AG08396 (cell line): ENCODE results near the gene CAPN5.
A peak's percentile ranks its signal among the peaks of the same experiment; 100 is the strongest.

Experiments used
- DNase-seq: peaks from one replicate; pipeline ENCODE4 v3.0.0; 2012; ENCODE audit warnings: low spot score, mixed read lengths

The CAPN5 gene

DNA sequence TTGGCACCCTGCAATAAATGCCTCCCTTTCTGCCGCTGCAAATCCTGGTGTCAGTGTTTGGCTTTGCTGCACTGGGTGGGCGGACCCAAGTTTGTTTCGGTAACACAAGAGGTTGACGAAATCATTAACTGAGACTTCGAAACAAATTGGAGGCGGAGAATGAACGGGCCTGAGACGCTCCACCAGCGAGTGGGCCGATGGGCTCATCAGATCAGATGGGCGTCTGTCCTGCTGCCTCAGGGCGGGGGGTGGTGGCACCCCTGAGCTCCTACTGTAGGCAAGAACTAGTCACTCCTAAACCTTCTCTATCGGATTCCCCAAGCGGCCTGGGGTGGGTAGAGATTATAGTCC lies 918 bp upstream of the CAPN5 start:
- DNase-seq = peak; percentile 68

DNA sequence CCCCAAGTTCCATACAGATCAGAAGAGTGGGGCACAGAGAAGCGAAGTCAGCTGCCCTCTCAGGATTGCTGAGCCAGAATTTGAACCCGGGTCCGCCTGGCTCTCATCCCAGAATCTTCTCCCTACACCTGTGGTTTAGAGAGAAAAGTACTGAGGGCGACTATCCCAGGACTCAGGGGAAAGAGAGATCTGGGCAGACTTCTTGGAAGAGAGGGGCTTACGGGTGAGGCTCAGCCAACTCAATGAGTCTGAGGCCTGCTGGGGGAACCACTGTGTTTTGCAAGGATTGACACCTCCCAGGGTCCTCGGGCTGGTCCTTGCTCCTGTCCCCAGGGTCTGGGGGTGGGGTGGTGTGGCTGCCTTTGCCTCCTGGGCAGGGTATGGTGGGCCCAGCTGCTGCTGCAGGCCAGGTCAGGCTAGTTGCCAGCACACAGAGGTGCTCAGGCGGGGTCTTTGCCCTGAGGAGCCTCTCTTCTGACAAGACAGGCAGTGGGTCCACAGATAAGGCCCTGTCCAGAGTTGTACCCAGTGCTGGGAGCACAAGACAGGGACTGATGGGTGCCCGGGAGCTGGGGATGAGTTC lies 1.2 kb downstream of the CAPN5 start:
- no peak for DNase-seq

DNA sequence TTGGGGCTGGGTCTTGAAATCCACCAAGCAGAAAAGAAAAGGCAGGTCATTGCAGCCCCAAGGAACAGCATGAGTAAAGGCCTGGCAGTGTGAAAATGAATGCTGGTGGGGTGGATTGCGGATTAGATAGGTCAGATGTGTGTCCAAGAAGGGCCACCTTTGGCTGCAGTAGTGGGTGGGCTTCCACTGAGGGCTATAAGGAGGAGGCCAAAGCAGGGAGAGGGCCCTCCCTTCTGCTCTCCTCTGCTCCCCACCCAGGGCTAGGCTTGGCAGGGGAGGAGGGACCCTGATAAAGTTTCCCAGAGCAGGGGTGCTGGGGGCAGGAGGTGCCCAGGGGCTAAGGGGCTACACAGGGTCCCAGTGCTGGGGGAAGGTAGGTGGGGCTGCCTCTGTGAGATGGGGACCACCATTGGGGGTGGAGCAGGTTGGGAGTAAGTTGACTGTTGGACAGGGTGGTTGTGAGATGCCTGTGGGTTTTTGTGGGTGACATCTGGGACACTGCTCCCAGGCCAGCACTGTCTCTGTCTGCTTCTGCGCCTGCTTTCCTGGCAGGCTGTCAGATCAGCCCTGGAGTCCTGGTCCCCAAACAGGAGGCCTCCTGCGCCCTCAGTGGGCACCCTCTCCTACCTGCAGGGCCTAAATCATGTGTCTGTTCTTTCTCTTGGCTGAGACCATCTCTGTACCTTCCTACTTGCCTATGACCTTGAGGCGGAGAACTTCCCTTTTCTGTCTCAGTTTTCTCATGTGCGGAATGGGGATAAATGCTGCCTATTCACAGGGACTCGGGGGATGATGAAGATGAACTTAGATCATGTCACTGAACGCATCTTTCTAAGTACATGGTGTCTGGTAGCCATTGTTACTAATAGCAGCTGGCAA lies 1.9 kb downstream of the CAPN5 start:
- DNase-seq = no peak

- DNase-seq = no peak
Observed at GRCh38 chr11:77069336-77069968, 2.7 kb downstream of the CAPN5 start.

DNA sequence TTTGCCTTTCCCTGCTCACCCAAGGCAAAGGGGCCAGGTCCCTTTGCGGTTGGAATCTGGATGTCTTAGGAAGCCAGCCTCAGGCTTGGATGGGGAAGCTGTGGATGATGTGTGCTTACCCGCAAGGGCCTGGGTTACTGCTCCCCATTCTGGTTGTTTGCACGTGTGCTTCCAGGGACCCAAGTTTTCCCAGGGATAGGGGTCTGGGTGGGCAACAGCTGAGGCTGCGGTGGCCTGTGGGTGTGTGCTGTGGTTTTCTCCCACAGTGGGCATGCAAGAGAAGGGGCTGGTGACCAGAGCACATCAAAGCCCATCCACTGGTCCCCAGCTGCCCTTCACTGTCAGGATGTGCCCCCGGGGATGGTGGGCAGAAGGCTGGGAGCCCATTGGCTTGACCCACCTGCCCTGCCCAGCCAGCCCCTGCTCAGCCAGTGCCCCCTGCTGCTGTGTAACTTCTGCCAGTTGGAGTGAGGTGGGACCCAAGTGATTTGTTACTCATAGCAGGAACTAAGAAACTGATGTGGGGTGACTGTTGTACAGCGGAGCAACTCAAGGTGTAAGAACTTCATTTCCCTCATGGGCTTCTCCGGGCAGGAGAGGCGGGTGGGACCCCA lies 3.3 kb downstream of the CAPN5 start:
- no peak for DNase-seq

- DNase-seq = no peak
Observed at GRCh38 chr11:77071077-77071476, 4.3 kb downstream of the CAPN5 start.

- no peak for DNase-seq
Observed at GRCh38 chr11:77071671-77072605, 5.2 kb downstream of the CAPN5 start.

DNA sequence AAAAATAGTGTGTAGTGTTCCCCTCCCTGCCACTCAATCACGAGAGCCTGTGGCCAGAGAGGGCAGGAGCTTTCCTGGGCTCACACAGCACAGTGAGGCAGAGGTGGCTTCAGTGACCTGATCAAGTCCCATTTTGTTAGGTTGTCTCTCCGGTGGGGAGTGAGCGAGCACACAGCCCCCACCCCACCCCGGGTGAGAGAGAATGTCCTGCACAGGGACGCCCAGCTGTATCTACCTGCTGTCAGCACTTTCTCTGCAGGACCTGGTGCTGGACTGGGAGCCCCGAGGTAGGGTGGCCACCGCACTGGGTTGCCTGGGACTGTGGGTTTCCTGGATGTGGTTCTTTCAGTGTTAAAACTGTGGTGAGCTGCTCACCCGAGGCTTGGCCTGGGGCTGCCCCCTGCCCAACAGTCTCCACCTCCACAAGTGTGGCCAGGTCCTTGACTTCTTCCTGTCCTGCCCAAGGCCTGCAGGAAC lies 6.1 kb downstream of the CAPN5 start:
- DNase-seq = no peak

GRCh38 chr11:77073328-77074001 lies 6.7 kb downstream of the CAPN5 start:
- peak; percentile 95 for DNase-seq

DNA sequence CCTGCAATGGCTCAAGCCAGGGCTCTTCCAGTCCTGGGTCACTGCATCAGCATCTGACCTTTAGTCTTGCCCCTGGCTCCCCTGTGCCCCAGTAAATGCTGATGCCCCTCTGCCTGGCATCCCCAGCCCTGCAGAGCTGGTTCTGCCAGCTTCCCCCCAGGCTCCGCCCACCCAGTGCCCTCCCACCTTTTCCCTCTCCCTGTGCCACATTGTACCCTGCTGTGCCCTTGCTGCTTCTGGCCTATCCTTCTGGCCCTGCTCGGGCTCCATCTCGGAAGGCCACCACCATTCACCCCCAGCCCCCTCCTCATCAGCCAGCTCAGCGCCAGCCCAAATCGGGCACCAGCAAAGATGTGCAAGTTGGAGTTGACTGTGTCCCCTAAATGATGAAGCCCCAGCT lies 7.4 kb downstream of the CAPN5 start:
- no peak for DNase-seq

GRCh38 chr11:77074626-77075221 lies 8.0 kb downstream of the CAPN5 start:
- no peak for DNase-seq

DNA sequence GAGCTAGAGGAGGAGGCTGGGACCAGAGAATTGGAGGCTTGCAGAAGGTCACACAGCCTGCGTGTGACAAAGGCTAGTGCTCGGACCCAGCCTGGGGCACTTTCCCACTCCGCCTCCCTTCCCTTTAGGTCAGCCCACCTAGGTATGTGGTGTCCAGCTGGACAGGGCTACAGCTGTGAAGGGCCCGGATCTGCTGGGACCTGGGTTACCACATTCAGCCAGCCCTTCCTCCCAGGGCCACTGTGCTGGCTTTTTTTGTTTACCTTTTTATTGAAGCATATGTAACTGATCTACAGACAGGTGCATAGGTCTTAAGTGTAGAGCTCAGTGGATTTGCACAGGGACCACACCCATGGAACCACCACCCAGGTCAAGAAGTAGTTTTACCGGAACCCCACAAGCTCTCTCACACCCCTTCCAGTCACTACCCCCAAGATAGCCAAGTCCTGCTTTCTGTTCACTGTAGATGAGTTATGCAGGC lies 8.7 kb downstream of the CAPN5 start:
- DNase-seq = no peak

DNA sequence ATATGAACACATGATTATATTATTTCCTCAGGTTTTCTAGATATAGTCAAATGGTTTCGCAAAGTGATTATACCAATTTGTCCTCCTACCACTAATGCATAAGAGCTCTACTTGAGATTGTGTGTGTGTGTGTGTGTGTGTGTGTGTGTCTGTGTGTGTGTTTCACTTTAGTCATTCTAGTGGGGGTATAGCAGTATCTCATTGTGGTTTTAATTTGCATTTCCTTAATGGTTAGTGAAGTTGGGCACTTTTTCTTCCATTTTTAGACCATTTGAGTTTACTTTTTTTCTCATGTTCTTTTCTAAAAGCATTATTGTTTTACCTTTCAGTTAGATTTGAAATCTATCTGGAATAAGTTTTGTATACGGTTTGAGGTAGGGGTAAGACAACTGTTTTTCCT lies 12.9 kb downstream of the CAPN5 start:
- DNase-seq = no peak

- peak; percentile 51 for DNase-seq
Observed at GRCh38 chr11:77080643-77081210, 14.0 kb downstream of the CAPN5 start.

DNA sequence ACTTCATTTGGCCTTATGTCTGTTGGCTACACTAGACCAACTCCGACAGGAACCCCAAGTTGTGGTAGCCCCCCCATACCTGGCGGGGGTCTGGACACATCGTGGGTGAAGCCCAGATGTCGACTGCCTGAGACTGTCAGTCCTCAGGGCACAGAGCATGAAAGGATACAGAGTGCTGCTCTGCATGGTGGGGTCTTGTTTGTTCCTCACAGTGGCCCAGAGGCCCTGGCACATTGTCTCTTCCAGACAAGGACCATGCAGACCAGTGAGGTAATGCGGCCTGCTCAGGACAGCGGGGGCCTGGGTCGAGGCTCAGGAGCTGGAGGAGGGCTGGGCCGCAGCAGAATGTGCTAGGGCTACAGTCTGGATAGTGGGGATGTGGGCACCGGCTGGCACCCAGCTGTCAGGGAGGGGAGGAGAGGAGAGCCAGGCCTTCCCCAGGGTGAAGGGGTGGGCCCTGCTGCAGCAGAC lies 14.6 kb downstream of the CAPN5 start:
- DNase-seq = no peak

DNA sequence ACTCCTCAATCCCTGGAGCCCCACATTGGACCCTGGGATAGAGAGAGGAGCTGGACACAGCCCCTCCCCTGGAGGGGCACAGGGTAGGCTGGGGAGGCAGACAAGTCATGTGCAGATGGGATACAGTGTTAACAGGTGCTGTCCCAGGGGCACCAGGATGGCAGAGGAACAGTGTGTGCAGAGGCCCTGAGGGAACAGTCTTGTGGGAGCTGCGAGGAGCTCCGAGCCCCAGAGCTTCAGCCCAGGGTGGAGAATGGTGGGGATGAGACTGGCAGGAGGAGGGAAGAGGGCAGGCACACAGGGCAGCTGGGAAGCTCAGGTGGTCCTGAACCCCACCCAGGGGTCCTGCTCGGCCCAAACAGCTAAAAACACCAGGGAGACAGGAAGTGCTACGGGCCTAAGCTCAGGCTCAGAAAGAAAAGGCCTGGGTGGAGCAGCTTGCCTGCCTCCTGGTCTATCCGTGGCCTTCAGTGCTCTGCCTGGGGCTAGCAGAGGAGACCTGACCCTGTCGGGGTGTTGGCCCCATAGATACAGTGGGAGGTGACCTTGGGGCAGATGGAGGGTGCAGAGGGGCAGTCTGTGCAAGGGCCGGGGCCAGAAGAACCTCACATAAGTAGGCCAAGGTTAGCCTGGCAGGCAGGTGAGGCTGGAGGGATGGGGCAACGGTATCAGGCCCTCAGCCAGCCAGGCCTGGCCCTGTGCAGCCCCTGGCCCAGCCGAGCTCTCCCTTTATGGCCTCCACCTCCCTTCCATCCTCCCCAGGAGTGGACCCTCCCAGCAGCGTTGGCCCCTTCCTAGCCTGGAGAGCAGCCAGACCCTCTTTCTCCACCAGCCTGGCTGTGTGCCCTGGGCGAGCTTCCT lies 15.4 kb downstream of the CAPN5 start:
- DNase-seq = no peak

DNA sequence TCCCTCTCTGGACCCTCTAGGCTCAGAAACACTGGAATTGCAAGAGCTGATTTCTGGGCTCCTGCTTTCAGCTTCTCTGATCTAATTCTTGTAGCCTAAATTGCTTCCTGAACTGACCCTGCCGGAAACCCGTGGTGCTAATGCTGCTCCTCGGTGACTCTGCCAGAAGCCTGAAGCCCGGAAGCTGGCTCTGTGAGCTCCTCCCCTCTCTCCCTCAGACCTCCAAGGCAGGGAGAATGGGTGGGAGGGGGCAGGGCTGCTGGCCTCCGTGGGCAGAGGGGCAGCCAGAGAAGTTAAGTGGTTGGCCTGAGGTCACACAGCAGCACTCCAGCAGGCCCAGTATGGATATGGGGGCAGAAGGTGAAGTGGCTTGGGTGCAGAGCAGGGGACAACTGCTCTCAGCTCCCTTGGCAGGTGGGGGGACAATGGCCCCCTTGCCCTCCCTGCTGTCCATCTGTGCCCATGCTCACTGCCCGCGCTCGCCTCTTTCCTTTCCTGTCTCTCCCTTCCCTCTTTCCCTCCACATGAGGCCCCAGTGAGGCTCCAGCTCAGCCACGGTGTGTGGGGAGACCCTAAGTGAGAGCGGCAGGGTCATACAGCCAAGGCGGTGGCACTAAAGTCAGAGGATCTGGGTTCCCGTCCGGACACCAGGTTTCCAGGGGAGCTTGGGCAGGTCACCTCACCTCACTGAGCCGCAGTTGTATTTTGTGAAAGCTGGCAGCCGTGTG lies 16.2 kb downstream of the CAPN5 start:
- peak; percentile 62 for DNase-seq

DNA sequence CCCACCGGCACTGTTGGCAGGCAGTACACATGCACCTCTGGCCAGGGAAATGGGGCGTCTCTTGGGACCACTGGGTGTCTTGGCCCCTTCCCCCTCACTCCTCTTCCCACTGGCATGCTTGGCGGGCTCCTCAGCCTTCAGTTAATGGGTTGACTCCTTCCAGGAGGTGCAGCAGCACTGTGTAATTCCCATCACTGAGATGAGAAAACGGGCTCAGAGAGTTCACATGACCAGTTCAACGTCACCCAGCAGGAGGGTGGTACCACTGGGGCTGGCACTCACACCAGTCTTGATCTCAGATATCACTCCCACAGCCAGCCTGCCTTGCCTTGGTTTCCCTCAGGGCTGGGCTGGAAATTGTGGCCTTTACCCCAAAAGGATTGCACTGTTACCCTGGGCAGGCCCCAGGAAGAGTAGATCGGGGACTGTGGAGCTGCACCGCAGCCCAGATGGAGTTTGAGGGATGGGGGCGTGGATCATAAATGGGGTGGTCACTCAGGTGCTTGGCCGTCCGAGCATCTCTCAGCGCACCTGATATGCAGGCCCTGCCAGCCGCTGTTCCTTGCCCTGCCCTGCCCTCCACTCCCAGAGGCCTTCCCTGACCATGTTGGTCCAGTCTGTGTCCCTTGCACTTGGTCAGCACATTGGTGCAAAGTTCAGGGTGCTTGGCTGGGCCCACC lies 16.9 kb downstream of the CAPN5 start:
- no peak for DNase-seq
